Liver (tissue), 9 donors: ENCODE data around the gene GBX1. TPM values are rescaled to one million over a fixed set of nuclear protein-coding genes. Genes with fewer than 3 reads are reported as not detected.

Experiments used
- DNase-seq: peaks from one replicate; pipeline ENCODE4 v3.0.0-alpha.2; 2017; ENCODE audit warnings: low spot score
- H3K27ac ChIP-seq, 2 donors: one replicate each; pipeline ENCODE4 v1.7.0; 2013; ENCODE audit warnings: inconsistent platforms in 2 of 2, low read length in 2 of 2, control low read depth in 1 of 2, low read depth in 1 of 2, mild to moderate bottlenecking in 1 of 2
- H3K27me3 ChIP-seq, 4 donors: one replicate each; pipeline versions ENCODE4 v1.6.1 to v1.7.0; 2013; ENCODE audit warnings: low read length in 3 of 4, inconsistent platforms in 1 of 4, mild to moderate bottlenecking in 1 of 4, moderate library complexity in 1 of 4; ENCODE audit not compliant: control insufficient read depth in 4 of 4, insufficient read depth in 4 of 4
- H3K36me3 ChIP-seq, 4 donors: one replicate each; pipeline versions ENCODE4 v1.6.1 to v1.7.0; 2013; ENCODE audit warnings: low read length in 3 of 4, mild to moderate bottlenecking in 3 of 4, low read depth in 1 of 4, moderate library complexity in 1 of 4; ENCODE audit not compliant: control insufficient read depth in 4 of 4, insufficient read depth in 3 of 4
- H3K4me1 ChIP-seq, 4 donors: one replicate each; pipeline versions ENCODE4 v1.6.1 to v1.7.0; 2013; ENCODE audit warnings: low read length in 3 of 4, mild to moderate bottlenecking in 3 of 4, moderate library complexity in 1 of 4; ENCODE audit not compliant: control insufficient read depth in 4 of 4, insufficient read depth in 4 of 4
- H3K4me3 ChIP-seq, 3 donors: one replicate each; pipeline versions ENCODE4 v1.6.1 to v1.7.0; 2013; ENCODE audit warnings: low read length in 3 of 3, control low read depth in 1 of 3, low read depth in 1 of 3, mild to moderate bottlenecking in 1 of 3
- H3K9ac ChIP-seq, 2 donors: one replicate each; pipeline ENCODE4 v1.7.0; 2013; ENCODE audit warnings: low read length in 2 of 2, mild to moderate bottlenecking in 2 of 2, moderate library complexity in 2 of 2, control low read depth in 1 of 2, low read depth in 1 of 2
- H3K9me3 ChIP-seq, 4 donors: one replicate each; pipeline versions ENCODE4 v1.6.1 to v1.7.0; 2013; ENCODE audit warnings: low read length in 3 of 4; ENCODE audit not compliant: control insufficient read depth in 4 of 4
- EGR1 ChIP-seq, 2 donors: IDR thresholded peaks; 2 replicates each; pipeline ENCODE4 v1.6.1; 2016 to 2018; ENCODE audit warnings: antibody characterized with exemption in 2 of 2, low read depth in 2 of 2
- FOXA1 ChIP-seq: IDR thresholded peaks from 2 replicates; pipeline ENCODE4 v1.6.1; 2016; ENCODE audit warnings: antibody characterized with exemption
- FOXA2 ChIP-seq: IDR thresholded peaks from 2 replicates; pipeline ENCODE4 v1.6.1; 2016; ENCODE audit warnings: antibody characterized with exemption
- GABPA ChIP-seq, 2 donors: IDR thresholded peaks in 1 of 2; conservative IDR thresholded peaks in 1 of 2; 2 replicates each; pipeline ENCODE4 v1.6.1; 2016; ENCODE audit warnings: antibody characterized with exemption in 2 of 2, mild to moderate bottlenecking in 1 of 2, moderate library complexity in 1 of 2
- HNF4A ChIP-seq, 2 donors: conservative IDR thresholded peaks; 2 replicates each; pipeline ENCODE4 v1.6.1; 2016; ENCODE audit warnings: antibody characterized with exemption in 2 of 2, mild to moderate bottlenecking in 2 of 2
- HNF4G ChIP-seq: IDR thresholded peaks from 2 replicates; pipeline ENCODE4 v1.6.1; 2016; ENCODE audit warnings: antibody characterized with exemption
- JUND ChIP-seq, 2 donors: IDR thresholded peaks; 2 replicates each; pipeline ENCODE4 v1.6.1; 2016; ENCODE audit warnings: antibody characterized with exemption in 2 of 2
- MAX ChIP-seq: IDR thresholded peaks from 2 replicates; pipeline ENCODE4 v1.6.1; 2016; ENCODE audit warnings: antibody characterized with exemption
- NR2F2 ChIP-seq: IDR thresholded peaks from 2 replicates; pipeline ENCODE4 v1.6.1; 2016; ENCODE audit warnings: antibody characterized with exemption
- RAD21 ChIP-seq, 2 donors: IDR thresholded peaks; 2 replicates each; pipeline ENCODE4 v1.6.1; 2016; ENCODE audit warnings: antibody characterized with exemption in 2 of 2, mild to moderate bottlenecking in 2 of 2
- REST ChIP-seq: IDR thresholded peaks from 2 replicates; pipeline ENCODE4 v1.6.1; 2016; ENCODE audit warnings: antibody characterized with exemption, mild to moderate bottlenecking
- RXRA ChIP-seq, 2 donors: IDR thresholded peaks; 2 replicates each; pipeline ENCODE4 v1.6.1; 2017 to 2018; ENCODE audit warnings: antibody characterized with exemption in 2 of 2, mild to moderate bottlenecking in 1 of 2
- SP1 ChIP-seq: IDR thresholded peaks from 2 replicates; pipeline ENCODE4 v1.6.1; 2018; ENCODE audit warnings: antibody characterized with exemption, mild to moderate bottlenecking
- TAF1 ChIP-seq: conservative IDR thresholded peaks from 2 replicates; pipeline ENCODE4 v1.6.1; 2016; ENCODE audit warnings: antibody characterized with exemption, mild to moderate bottlenecking
- YY1 ChIP-seq: IDR thresholded peaks from 2 replicates; pipeline ENCODE4 v1.6.1; 2016; ENCODE audit warnings: antibody characterized with exemption, mild to moderate bottlenecking
- WGBS: extraction: QIAGEN DNeasy Blood & Tissue Kit; methylation state at CpG from one replicate; pipeline ENCODE4 v1.1.7; 2013; 5-methylcytosine and 5-hydroxymethylcytosine counted together
- polyA plus RNA-seq, 2 donors: library from polyadenylated mRNA; stranded (reverse) in 1 of 2; unstranded in 1 of 2; fragments of 200-250 nt in 1 of 2; fragments of >200 nt in 1 of 2; fragmentation: Nextera tagmentation in 1 of 2; extraction: Ambion mirVana in 1 of 2; gene quantifications; one replicate each; pipeline versions ENCODE4 v1.2.1 to v1.2.3, GENCODE V29; 2013 to 2015
- total RNA-seq, 2 donors: library from RNA; depleted of rRNA; stranded (reverse); fragments of >200 nt; gene quantifications; one replicate each; pipeline ENCODE4 v1.2.3, GENCODE V29; 2014
- TF ChIP-seq, protein P1 (sequence below): IDR thresholded peaks from 2 replicates; pipeline ENCODE4 v1.6.1; 2016; ENCODE audit warnings: antibody characterized with exemption
- TF ChIP-seq, protein P2 (sequence below): IDR thresholded peaks from 2 replicates; pipeline ENCODE4 v1.6.1; 2016; ENCODE audit warnings: antibody characterized with exemption
- TF ChIP-seq, protein P3 (sequence below): fragments of 150-350 bp; IDR thresholded peaks from 2 replicates; pipeline ENCODE4 v1.5.1; 2017; ENCODE audit warnings: improper control_type of control experiment, low read depth, low read length; ENCODE audit not compliant: missing input control
- donor health status: healthy.
- donor health status: healthy.
- donor health status: healthy.
- donor health status: healthy.
- donor health status: healthy.

GBX1 gene
- total and polyA plus RNA-seq, 4 donors = not detected

DNA sequence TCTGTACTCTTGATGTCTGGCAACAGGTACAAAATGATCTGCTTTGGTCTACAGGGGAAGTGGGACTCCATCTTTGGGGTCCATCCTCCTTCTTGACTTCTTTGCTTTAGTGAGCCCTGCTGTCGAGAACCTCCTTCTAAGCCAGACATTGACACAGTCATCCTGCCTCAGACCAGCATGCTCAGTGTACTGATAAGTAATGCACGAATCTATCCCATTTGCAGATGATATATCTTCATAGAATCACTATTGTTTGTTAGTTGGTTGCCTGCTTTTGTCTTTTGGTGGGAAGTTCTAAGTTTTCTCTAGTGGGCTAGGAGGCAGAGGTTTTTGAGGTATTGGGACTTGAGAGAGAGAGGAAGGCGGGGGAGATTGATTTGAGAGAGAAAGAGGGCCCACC is 33.9 kb upstream of the GBX1 start:
- Histone ChIP-seq H3K4me3 (no peak overlapping the region), H3K36me3 (no peaks in the 10 kb centered on the region), H3K27ac (no peak overlapping the region), H3K9me3 (no peaks in the 10 kb centered on the region), H3K27me3 (peaks cover 0 to 7% (median 0%) of the 10 kb centered on the region in 4 donors), H3K4me1 (no peaks in the 10 kb centered on the region), H3K9ac (no peak overlapping the region)
- DNase-seq = no peak
- 83% methylated on average over 3 of the region's 3 CpGs for WGBS
- TF ChIP-seq NR2F2 (no peak), REST (no peak), YY1 (no peak), RXRA (IDR thresholded peaks at IDR 0.05) (no peak), RAD21 (IDR thresholded peaks at IDR 0.05) (no peak), GABPA (IDR thresholded peaks at IDR 0.05 in 1 of 2, conservative IDR thresholded peaks at IDR 0.05 in 1 of 2) (no peak), HNF4G (no peak), EGR1 (IDR thresholded peaks at IDR 0.05; ENCODE audit: low read depth in 2 of 2) (no peak), FOXA1 (no peak), TAF1 (no peak), JUND (IDR thresholded peaks at IDR 0.05) (no peak), FOXA2 (no peak), MAX (no peak), HNF4A (conservative IDR thresholded peaks at IDR 0.05) (no peak), SP1 (no peak)
- TF ChIP-seq, protein P1, sequence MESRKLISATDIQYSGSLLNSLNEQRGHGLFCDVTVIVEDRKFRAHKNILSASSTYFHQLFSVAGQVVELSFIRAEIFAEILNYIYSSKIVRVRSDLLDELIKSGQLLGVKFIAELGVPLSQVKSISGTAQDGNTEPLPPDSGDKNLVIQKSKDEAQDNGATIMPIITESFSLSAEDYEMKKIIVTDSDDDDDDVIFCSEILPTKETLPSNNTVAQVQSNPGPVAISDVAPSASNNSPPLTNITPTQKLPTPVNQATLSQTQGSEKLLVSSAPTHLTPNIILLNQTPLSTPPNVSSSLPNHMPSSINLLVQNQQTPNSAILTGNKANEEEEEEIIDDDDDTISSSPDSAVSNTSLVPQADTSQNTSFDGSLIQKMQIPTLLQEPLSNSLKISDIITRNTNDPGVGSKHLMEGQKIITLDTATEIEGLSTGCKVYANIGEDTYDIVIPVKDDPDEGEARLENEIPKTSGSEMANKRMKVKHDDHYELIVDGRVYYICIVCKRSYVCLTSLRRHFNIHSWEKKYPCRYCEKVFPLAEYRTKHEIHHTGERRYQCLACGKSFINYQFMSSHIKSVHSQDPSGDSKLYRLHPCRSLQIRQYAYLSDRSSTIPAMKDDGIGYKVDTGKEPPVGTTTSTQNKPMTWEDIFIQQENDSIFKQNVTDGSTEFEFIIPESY = no peak
- TF ChIP-seq, protein P2, sequence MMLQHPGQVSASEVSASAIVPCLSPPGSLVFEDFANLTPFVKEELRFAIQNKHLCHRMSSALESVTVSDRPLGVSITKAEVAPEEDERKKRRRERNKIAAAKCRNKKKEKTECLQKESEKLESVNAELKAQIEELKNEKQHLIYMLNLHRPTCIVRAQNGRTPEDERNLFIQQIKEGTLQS = no peak
- TF ChIP-seq, protein P3, sequence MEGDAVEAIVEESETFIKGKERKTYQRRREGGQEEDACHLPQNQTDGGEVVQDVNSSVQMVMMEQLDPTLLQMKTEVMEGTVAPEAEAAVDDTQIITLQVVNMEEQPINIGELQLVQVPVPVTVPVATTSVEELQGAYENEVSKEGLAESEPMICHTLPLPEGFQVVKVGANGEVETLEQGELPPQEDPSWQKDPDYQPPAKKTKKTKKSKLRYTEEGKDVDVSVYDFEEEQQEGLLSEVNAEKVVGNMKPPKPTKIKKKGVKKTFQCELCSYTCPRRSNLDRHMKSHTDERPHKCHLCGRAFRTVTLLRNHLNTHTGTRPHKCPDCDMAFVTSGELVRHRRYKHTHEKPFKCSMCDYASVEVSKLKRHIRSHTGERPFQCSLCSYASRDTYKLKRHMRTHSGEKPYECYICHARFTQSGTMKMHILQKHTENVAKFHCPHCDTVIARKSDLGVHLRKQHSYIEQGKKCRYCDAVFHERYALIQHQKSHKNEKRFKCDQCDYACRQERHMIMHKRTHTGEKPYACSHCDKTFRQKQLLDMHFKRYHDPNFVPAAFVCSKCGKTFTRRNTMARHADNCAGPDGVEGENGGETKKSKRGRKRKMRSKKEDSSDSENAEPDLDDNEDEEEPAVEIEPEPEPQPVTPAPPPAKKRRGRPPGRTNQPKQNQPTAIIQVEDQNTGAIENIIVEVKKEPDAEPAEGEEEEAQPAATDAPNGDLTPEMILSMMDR = no peak
